Activated naive CD4-positive, alpha-beta T cell treated with anti-CD3 and anti-CD28 coated beads, Interleukin-2, amount 50 U/mL, for 24 hours (primary cell): ENCODE data around the gene EEF1G.
"Not testable (repeated sequence)": the region's sequence is repeated elsewhere in the genome, so short reads cannot be mapped to it uniquely, and the experiment has no call there.

Experiments used
- H3K27ac Mint-ChIP-seq: one replicate; pipeline ENCODE4 v1.8.0; 2021; ENCODE audit warnings: mild to moderate bottlenecking, mixed read lengths
- H3K27me3 Mint-ChIP-seq: one replicate; pipeline ENCODE4 v1.8.0; 2021; ENCODE audit warnings: mixed read lengths
- H3K36me3 Mint-ChIP-seq: one replicate; pipeline ENCODE4 v1.8.0; 2021; ENCODE audit warnings: mixed read lengths
- H3K4me1 Mint-ChIP-seq: one replicate; pipeline ENCODE4 v1.8.0; 2021; ENCODE audit warnings: mixed read lengths
- H3K4me3 Mint-ChIP-seq: one replicate; pipeline ENCODE4 v1.8.0; 2021; ENCODE audit warnings: mild to moderate bottlenecking, mixed read lengths
- H3K9me3 Mint-ChIP-seq: one replicate; pipeline ENCODE4 v1.8.0; 2021; ENCODE audit warnings: mixed read lengths

The EEF1G gene, protein sequence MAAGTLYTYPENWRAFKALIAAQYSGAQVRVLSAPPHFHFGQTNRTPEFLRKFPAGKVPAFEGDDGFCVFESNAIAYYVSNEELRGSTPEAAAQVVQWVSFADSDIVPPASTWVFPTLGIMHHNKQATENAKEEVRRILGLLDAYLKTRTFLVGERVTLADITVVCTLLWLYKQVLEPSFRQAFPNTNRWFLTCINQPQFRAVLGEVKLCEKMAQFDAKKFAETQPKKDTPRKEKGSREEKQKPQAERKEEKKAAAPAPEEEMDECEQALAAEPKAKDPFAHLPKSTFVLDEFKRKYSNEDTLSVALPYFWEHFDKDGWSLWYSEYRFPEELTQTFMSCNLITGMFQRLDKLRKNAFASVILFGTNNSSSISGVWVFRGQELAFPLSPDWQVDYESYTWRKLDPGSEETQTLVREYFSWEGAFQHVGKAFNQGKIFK

DNA sequence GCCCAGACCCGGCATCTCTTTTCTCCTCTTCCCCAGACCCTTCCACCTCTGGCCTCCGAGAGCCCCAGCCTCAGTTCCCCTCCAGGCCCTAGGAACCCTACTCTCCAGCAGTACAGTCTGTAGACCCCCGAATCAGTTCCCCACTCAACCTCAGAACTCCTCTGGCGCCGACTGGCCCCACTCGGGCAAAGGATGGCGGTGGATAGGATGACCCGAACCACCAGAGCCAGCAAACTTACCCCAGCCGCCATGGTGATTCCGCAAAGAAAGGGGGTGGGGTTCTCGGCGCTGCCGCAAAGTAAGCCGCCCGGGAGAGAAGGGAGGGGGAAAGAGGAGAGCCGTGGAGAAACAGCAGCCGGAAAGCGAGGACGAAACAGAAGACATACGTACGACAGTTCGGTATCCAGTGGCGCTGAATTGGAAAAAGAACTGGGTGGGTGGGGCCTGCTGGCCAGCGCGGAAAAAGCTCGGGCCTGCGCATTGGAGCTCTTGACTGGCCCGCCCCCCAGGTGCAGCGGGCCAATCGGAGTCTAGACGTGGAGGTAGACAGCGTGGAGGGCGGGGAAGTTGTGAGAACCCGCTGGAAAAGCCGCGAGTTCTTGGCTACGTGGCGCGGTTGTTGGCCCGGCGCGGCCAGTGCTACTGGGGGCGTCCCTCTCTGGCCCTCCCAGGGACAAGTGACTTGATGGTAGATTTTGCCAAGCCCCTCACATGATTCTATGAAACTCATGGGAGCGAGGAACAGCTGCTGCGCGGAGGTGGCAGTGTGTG is at the start of gene EEF1G:
TSS of gene EEF1G (minus strand) at position 300 of the 771 bp plus-strand sequence. CDS start at position 251, 49 bp downstream.
- peaks cover 56% of the 10 kb centered on the region for H3K4me1 Mint-ChIP-seq
- no peaks in the 10 kb centered on the region for H3K27me3 Mint-ChIP-seq
- peaks cover 32% of the 10 kb centered on the region for H3K36me3 Mint-ChIP-seq
- H3K4me3 Mint-ChIP-seq: peak within 1 kb of the TSS; percentile 95
- no peaks in the 10 kb centered on the region for H3K9me3 Mint-ChIP-seq
- H3K27ac Mint-ChIP-seq: peak within 1 kb of the TSS; percentile 99

- peaks cover 27% of the 10 kb centered on the region for H3K4me1 Mint-ChIP-seq
- H3K4me3 Mint-ChIP-seq: peak overlapping the region; percentile 91
- H3K36me3 Mint-ChIP-seq: peaks cover 13% of the 10 kb centered on the region
- H3K9me3 Mint-ChIP-seq: no peaks in the 10 kb centered on the region
- H3K27ac Mint-ChIP-seq: peak overlapping the region; percentile 99
- no peaks in the 10 kb centered on the region for H3K27me3 Mint-ChIP-seq
Observed at GRCh38 chr11:62622476-62623089, 48.9 kb upstream of the EEF1G start.

GRCh38 chr11:62621567-62622470 is 48.1 kb upstream of the EEF1G start, which contains the start of gene B3GAT3:
B3GAT3 (minus strand) TSS chr11:62621986; CDS start chr11:62621947, 39 bp downstream.
- Mint-ChIP-seq H3K27ac (peak within 1 kb of the TSS; percentile 99), H3K4me1 (peaks cover 30% of the 10 kb centered on the region), H3K36me3 (peaks cover 13% of the 10 kb centered on the region), H3K27me3 (no peaks in the 10 kb centered on the region), H3K9me3 (no peaks in the 10 kb centered on the region), H3K4me3 (peak within 1 kb of the TSS; percentile 96)

GRCh38 chr11:62621027-62621566 is 47.4 kb upstream of the EEF1G start:
- Mint-ChIP-seq H3K4me1 (peaks cover 30% of the 10 kb centered on the region), H3K27ac (peak overlapping the region; percentile 97), H3K9me3 (no peaks in the 10 kb centered on the region), H3K27me3 (no peaks in the 10 kb centered on the region), H3K4me3 (peak overlapping the region; percentile 96), H3K36me3 (peaks cover 13% of the 10 kb centered on the region)

- H3K36me3 Mint-ChIP-seq, H3K9me3 Mint-ChIP-seq, H3K4me3 Mint-ChIP-seq, H3K27me3 Mint-ChIP-seq: not testable (repeated sequence)
- peaks cover 49% of the 10 kb centered on the region for H3K4me1 Mint-ChIP-seq
- H3K27ac Mint-ChIP-seq: peak overlapping the region; percentile 55
Observed at GRCh38 chr11:62616957-62617356, 43.3 kb upstream of the EEF1G start.

- Mint-ChIP-seq H3K4me3 (no peak overlapping the region), H3K36me3 (peaks cover 4% of the 10 kb centered on the region), H3K9me3 (no peaks in the 10 kb centered on the region), H3K27me3 (no peaks in the 10 kb centered on the region), H3K4me1 (peaks cover 46% of the 10 kb centered on the region), H3K27ac (peak overlapping the region; percentile 30)
Observed at GRCh38 chr11:62615521-62615920, 41.8 kb upstream of the EEF1G start.

DNA sequence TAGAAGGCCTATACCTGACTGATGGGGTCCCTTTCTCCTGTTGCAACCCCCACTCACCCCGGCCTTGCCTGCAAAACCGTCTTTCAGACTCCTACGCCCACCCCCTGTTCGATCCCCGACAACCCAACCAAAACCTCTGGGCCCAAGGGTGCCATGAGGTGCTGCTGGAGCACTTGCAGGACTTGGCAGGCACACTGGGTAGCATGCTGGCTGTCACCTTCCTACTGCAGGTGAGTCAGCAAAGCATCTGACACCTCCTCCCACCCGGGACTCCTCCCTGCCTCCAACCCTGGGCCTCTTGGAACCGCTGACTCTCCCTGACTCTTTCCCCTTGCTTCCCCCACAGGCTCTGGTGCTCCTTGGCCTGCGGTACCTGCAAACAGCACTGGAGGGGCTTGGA is 40.6 kb upstream of the EEF1G start:
- Mint-ChIP-seq H3K9me3 (no peaks in the 10 kb centered on the region), H3K27ac (peak overlapping the region; percentile 91), H3K36me3 (peaks cover 5% of the 10 kb centered on the region), H3K4me1 (peaks cover 48% of the 10 kb centered on the region), H3K4me3 (peak overlapping the region; percentile 77), H3K27me3 (no peaks in the 10 kb centered on the region)

GRCh38 chr11:62613291-62613778 is 39.6 kb upstream of the EEF1G start:
- Mint-ChIP-seq H3K4me3 (peak overlapping the region; percentile 71), H3K36me3 (peaks cover 7% of the 10 kb centered on the region), H3K4me1 (peaks cover 50% of the 10 kb centered on the region), H3K27me3 (no peaks in the 10 kb centered on the region), H3K27ac (no peak overlapping the region), H3K9me3 (no peaks in the 10 kb centered on the region)

DNA sequence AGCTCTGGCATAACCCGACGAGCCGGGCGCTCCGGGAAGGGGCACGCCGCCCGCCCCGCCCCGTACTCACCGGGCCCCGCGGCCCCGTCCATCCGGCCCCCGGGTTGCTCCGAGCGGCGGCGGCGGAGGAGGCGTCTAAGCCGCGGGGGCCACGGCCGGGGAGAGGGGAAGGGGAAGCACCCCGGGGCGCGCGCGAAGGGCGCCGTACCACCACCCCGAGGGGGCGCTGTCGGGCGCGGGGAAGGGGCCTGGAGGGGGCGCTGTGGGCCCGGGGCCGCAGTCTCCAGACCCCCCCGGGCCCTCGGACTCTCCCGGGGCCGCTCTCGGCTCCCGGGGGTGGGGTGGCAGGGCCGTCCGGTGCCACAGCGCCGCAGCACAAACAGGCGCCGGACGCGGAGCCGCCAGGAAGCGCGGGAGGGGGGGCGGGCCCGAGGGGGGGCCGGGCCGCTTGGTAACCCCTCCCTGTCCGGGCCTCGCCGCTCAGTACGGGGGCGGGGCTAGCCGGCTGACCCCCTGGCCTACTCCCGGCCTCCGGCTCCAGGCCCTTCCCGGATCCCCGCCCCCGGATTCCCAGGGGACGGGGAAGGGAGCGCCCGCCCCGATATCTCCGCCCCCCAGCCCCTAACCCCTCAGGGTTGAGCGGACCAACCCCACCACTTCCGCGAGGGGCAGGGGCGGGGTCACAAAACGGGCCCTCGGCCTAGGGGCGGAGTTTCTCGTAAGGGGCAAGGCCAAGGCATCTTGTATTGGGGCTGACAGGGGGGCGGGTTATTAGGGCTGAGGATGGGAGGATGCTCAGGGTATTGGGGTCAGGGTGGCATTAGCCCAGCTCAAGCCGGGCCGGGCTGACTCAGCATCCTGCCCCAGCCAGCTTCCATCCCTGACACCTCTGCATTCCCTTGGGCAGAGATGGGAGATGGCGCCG is 38.9 kb upstream of the EEF1G start, which contains the start of the genes EML3 and ROM1:
TSS of gene EML3 (minus strand) at position 410 of the 925 bp plus-strand sequence. CDS start at position 92, 318 bp downstream.
TSS of gene ROM1 (plus strand) at position 892 of the 925 bp plus-strand sequence. CDS start at position 917, 25 bp downstream.
- peaks cover 57% of the 10 kb centered on the region for H3K4me1 Mint-ChIP-seq
- H3K9me3 Mint-ChIP-seq: no peaks in the 10 kb centered on the region
- peak within 1 kb of the TSS; percentile 95 for H3K4me3 Mint-ChIP-seq
- no peaks in the 10 kb centered on the region for H3K27me3 Mint-ChIP-seq
- peak within 1 kb of the TSS; percentile 96 for H3K27ac Mint-ChIP-seq
- H3K36me3 Mint-ChIP-seq: peaks cover 7% of the 10 kb centered on the region

- Mint-ChIP-seq H3K27me3 (no peaks in the 10 kb centered on the region), H3K9me3 (no peaks in the 10 kb centered on the region), H3K36me3 (peaks cover 7% of the 10 kb centered on the region), H3K4me1 (peaks cover 57% of the 10 kb centered on the region), H3K27ac (peak overlapping the region; percentile 96), H3K4me3 (peak overlapping the region; percentile 95)
Observed at GRCh38 chr11:62611705-62612365, 38.1 kb upstream of the EEF1G start.

- Mint-ChIP-seq H3K9me3 (no peaks in the 10 kb centered on the region), H3K27me3 (no peaks in the 10 kb centered on the region), H3K4me3 (peak overlapping the region; percentile 95), H3K27ac (peak overlapping the region; percentile 96), H3K4me1 (peaks cover 59% of the 10 kb centered on the region), H3K36me3 (peaks cover 7% of the 10 kb centered on the region)
Observed at GRCh38 chr11:62610814-62611704, 37.4 kb upstream of the EEF1G start.

GRCh38 chr11:62610403-62610802 is 36.7 kb upstream of the EEF1G start:
- peak overlapping the region; percentile 82 for H3K4me3 Mint-ChIP-seq
- no peaks in the 10 kb centered on the region for H3K9me3 Mint-ChIP-seq
- H3K27ac Mint-ChIP-seq: peak overlapping the region; percentile 84
- H3K4me1 Mint-ChIP-seq: peaks cover 59% of the 10 kb centered on the region
- no peaks in the 10 kb centered on the region for H3K27me3 Mint-ChIP-seq
- peaks cover 7% of the 10 kb centered on the region for H3K36me3 Mint-ChIP-seq
